Gastroesophageal sphincter (tissue), 3 donors: ENCODE results near the gene MYO3B.

ENCODE experiments used
- POLR2A ChIP-seq, 2 donors: fragments of 450-650 bp; IDR thresholded peaks; one replicate each; pipeline ENCODE4 v1.6.1; 2017; ENCODE audit warnings: antibody characterized with exemption in 2 of 2, mild to moderate bottlenecking in 2 of 2, moderate library complexity in 1 of 2
- POLR2AphosphoS5 ChIP-seq: sonication (generic); formaldehyde crosslinking; IDR thresholded peaks from one replicate; pipeline ENCODE4 v1.6.1; 2017; ENCODE audit warnings: antibody characterized with exemption
- TF ChIP-seq, protein P1 (sequence below), 4 experiments: fragments of 200-600 bp in 2 of 4; fragments of 450-650 bp in 2 of 4; sonication (generic) in 1 of 4; IDR thresholded peaks; one replicate each; pipeline ENCODE4 v1.5.1; 2017 to 2019; ENCODE audit warnings: antibody characterized with exemption in 4 of 4, mild to moderate bottlenecking in 2 of 4, moderate library complexity in 2 of 4

DNA sequence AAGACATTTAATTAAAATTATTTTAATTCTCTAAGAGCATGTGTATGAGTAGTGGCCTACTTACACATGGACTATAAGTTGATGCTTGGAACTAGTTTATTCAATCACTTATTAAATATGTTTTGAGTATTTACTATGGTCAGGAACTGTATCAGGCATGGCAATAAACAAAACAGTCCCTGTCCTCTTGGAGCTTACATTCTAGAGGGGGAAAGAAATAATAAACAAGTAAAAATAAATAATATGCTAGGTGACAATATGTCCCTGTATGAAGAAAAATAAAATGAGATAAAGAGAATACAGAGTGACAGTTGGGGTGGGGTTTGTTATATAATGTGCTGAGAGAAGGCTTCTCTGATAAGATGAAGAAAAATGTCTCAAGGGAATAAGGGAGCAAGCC, 74.5 kb downstream of the MYO3B start:
- TF ChIP-seq, protein P1, sequence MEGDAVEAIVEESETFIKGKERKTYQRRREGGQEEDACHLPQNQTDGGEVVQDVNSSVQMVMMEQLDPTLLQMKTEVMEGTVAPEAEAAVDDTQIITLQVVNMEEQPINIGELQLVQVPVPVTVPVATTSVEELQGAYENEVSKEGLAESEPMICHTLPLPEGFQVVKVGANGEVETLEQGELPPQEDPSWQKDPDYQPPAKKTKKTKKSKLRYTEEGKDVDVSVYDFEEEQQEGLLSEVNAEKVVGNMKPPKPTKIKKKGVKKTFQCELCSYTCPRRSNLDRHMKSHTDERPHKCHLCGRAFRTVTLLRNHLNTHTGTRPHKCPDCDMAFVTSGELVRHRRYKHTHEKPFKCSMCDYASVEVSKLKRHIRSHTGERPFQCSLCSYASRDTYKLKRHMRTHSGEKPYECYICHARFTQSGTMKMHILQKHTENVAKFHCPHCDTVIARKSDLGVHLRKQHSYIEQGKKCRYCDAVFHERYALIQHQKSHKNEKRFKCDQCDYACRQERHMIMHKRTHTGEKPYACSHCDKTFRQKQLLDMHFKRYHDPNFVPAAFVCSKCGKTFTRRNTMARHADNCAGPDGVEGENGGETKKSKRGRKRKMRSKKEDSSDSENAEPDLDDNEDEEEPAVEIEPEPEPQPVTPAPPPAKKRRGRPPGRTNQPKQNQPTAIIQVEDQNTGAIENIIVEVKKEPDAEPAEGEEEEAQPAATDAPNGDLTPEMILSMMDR (IDR thresholded peaks at IDR 0.05) = no peak
- TF ChIP-seq POLR2AphosphoS5 (no peak), POLR2A (IDR thresholded peaks at IDR 0.05) (no peak)
